DMS53 treated with DMSO at 0.1 percent for 48 hours (cell line): ENCODE data around the gene TPPP3.

Experiments used
- DNase-seq: peaks from one replicate; lab custom pipeline; 2025; ENCODE audit not compliant: unreplicated experiment; lab: John Stamatoyannopoulos, UW

The TPPP3 gene

GRCh38 chr16:67406111-67406971 is 13.0 kb upstream of the TPPP3 start:
- no peak for DNase-seq

GRCh38 chr16:67405336-67405735 is 12.0 kb upstream of the TPPP3 start:
- no peak for DNase-seq

- DNase-seq: peak; percentile 75
Measured at GRCh38 chr16:67404740-67405226, 11.5 kb upstream of the TPPP3 start.

DNA sequence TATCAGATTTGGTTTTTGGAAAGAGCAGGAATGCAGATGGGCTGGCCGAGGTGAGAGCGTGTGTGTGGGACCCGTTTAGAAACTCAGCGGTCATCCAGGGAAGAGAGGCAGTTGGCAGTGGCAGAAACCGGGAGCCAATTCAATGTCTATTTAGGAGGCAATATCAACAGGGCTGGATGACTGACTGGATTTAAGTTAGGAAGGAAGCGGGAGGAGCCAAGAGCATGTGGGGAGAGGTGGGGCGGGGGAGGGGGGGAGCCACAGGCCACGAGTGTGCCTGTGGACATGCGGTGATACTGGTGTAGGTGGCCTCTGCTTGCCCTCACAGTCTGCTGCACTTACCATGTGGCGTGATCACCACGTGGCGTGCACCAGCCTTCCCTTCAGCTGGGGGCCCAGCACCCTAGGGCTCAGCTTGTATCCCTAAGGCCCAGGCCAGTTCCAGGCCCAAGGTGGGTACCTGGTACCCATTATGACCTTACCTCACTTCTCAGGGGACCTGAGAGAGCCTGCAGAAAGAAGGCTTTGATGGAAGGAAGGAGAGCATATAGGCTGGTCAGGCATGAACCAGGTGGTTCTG is 10.8 kb upstream of the TPPP3 start:
- DNase-seq: no peak

- DNase-seq: no peak
Measured at GRCh38 chr16:67400901-67401300, 7.6 kb upstream of the TPPP3 start.

DNA sequence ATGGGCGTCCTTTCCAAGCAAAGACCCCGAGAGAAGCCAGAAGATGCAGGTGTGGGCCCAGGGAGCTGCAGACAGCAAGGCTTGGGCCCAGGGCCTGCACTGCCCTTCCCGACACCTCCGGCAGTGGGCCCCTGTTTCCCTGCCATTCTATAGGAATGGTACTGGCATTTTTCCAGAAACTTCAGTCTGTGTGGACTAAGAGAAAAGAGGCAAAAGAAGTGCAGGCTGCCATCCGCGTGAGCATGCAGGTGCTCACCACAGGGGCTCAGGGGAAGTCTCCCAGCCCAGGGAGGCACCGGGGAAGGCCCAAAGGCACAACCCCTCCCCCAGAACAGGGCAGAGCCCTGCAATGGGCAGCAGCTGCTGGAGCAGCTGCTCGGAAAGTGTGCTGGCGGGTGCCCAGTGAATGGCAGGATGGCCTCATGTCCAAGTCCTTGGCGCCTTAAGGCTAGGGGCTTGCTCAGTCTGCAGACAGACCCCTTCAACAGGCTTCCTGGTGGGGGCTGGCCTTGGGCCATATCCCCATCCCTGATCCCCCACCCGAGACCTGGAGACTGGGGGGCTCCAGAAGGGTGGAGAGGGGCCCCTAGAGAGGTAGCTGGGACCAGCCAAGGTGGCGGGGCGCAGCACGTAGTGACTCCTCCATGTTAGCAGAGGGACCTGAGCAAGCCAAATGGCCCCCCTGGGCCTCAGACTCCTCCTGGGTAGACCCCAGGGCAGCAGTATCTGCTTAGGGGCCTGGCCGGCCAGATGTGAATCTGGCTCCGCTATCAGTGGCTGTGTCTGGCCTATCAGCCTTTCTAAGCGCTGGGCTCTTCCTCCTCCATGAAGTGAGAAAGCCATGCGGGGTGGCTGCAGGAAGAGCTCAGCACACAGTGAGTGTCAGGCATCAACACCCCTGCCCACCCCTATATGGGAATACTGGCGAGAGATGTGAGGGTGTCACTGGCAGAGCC is 6.7 kb upstream of the TPPP3 start:
- peak; percentile 8 for DNase-seq

GRCh38 chr16:67399218-67399733 is 6.0 kb upstream of the TPPP3 start:
- DNase-seq: no peak

GRCh38 chr16:67398546-67399217 is 5.4 kb upstream of the TPPP3 start:
- no peak for DNase-seq

DNA sequence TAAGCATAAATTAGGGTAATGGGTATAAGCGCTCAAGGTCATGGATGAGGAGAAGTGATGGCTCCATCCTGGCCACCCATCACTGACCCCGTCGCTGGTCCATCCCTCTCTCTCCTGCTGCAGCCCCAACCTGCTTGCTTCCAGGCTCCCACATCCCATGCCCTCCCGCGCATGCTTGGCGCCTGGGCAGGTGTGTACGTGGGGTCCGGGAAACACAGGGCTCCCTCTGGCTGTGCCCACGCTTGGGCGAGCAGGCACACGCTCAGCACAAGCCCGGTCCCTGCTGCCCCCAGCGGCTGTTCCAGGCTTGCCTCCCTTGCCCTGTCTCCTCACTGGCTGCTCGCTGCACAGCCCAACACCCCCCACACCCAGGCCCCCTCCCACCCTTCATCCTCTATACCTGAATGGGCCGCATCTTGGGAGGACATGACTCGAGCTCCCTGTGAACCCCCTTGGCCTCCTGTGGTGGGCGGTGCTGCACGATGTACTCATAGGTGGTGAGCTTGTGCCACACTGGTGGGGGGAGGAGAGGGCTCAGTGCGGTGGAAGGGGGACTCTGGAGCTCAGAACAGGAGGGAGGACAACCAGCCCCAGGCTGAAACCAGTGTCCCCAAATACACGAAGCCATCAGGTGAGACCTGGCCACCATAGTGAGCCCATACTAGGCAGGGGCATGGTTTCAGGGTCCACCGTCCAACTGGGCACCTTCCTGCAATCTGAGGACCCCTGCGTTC is 4.7 kb upstream of the TPPP3 start:
- DNase-seq: no peak

- no peak for DNase-seq
Measured at GRCh38 chr16:67397036-67397801, 3.9 kb upstream of the TPPP3 start.

DNA sequence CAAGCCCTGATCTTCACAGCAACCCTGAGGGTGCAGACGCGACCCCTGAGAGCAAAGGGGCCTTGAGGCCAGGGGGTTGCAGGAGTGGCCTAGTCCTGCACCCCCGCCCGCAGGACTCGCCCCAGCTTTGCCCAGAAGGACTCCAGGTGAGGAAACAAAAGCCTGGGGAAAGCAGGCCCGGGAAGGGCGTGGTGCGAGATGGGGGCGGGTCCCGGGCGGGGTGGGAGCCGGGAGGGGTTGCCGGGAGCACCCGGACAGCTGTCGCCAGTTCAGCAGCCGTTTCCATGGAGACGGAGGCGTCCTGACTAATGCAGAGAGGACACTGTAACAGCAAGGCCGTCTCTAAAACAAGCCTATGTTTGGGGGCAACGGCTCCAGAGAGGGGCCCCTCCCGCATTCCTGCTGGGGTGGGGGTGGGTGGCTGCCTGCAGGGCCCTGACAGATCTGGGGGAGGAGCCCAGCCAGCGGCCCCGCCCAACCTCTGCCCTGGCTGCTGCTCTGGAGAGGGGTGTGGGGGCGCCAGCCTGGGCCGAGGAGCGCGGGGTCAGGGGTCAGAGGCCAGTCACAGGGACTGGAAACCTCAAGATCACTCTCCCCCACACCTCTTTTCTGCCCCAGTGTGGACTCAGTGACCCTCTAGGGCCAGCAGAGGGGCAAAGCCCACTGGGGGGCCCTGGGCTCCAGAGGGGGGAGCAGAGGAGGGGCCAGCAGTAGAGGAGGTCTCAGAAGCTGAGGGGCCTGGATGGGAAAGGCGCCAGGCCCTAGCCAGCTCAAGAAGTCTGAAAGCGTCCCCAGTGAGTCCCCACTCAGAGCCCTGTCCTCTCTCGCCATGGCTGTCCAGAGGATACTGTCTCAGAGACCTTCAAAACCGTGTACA is 3.1 kb upstream of the TPPP3 start:
- DNase-seq: peak; percentile 58

- peak; percentile 7 for DNase-seq
Measured at GRCh38 chr16:67395458-67396158, 2.3 kb upstream of the TPPP3 start.

DNA sequence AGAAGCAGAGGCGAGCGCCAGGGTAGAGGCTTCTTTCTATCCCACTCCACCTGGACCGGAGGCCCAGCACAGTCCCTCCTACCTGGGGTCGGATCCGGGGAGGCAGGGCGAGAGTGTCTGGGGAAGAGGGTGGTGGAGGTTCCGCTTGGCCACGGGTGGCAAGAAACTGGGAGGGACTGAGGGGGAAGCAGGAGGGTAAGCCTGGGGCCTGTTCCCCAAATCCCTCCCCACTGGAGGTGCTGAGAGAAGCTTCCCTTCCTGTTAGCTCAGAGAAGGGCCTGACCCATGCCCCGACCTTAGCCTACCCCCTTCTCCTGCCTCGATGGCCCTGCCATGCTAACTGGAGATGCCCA is 1.8 kb upstream of the TPPP3 start:
- no peak for DNase-seq

- no peak for DNase-seq
Measured at GRCh38 chr16:67394155-67395104, 1.1 kb upstream of the TPPP3 start.

- no peak for DNase-seq
Measured at GRCh38 chr16:67393788-67394154, 473 bp upstream of the TPPP3 start.

- no peak for DNase-seq
Measured at GRCh38 chr16:67392301-67393059, 818 bp downstream of the TPPP3 start.
